HepG2 (cell line): ENCODE results near the gene FLAD1. TPM values are rescaled to one million over a fixed set of nuclear protein-coding genes. Genes with fewer than 3 reads are reported as not detected.

Source experiments
- AGO2 ChIP-seq: fragments of 200-400 bp; formaldehyde crosslinking; optimal IDR thresholded peaks from 2 replicates; pipeline ENCODE3; 2017; ENCODE audit warnings: mild to moderate bottlenecking, low read depth, low read length, moderate library complexity
- CREB3 ChIP-seq: sonication (generic); formaldehyde crosslinking; IDR thresholded peaks from 2 replicates; pipeline ENCODE4 v1.5.0; 2020; ENCODE audit warnings: missing genetic modification reagents
- FLYWCH1 ChIP-seq: sonication (generic); formaldehyde crosslinking; IDR thresholded peaks from 2 replicates; pipeline ENCODE4 v1.8.1; 2023; ENCODE audit warnings: mild to moderate bottlenecking, missing genetic modification reagents
- HNF4G ChIP-seq, 2 experiments: sonication (generic) in 1 of 2; formaldehyde crosslinking in 1 of 2; IDR thresholded peaks; 2 replicates each; pipeline versions ENCODE4 v1.4.0 to v1.6.1; 2011 to 2020; ENCODE audit warnings: borderline replicate concordance in 2 of 2, low read depth in 2 of 2, mild to moderate bottlenecking in 2 of 2, low read length in 1 of 2, missing genetic modification reagents in 1 of 2, moderate library complexity in 1 of 2
- POLR2AphosphoS2 ChIP-seq: IDR thresholded peaks from 2 replicates; pipeline ENCODE4 v1.6.1; 2011; ENCODE audit warnings: low read depth, low read length, improper control_type of control experiment
- SNRNP70 ChIP-seq: fragments of 200-400 bp; formaldehyde crosslinking; IDR thresholded peaks from 2 replicates; pipeline ENCODE4 v1.6.1; 2017; ENCODE audit warnings: mild to moderate bottlenecking, low read depth, low read length, moderate library complexity
- SRSF9 ChIP-seq: fragments of 200-400 bp; formaldehyde crosslinking; IDR thresholded peaks from 2 replicates; pipeline ENCODE4 v1.6.1; 2018; ENCODE audit warnings: borderline replicate concordance, mild to moderate bottlenecking, low read depth, low read length; ENCODE audit not compliant: insufficient read depth, poor library complexity, severe bottlenecking
- TFE3 ChIP-seq: IDR thresholded peaks from 2 replicates; pipeline ENCODE4 v1.6.1; 2016
- USF2 ChIP-seq, 2 experiments: sonication (generic) in 1 of 2; formaldehyde crosslinking in 1 of 2; IDR thresholded peaks; 2 replicates each; pipeline versions ENCODE4 v1.5.1 to v1.6.1; 2011 to 2020; ENCODE audit warnings: borderline replicate concordance in 1 of 2, low read depth in 1 of 2, low read length in 1 of 2, mild to moderate bottlenecking in 1 of 2, missing genetic modification reagents in 1 of 2, moderate library complexity in 1 of 2
- ZBTB1 ChIP-seq: sonication (generic); formaldehyde crosslinking; IDR thresholded peaks from 2 replicates; pipeline ENCODE4 v1.4.0; 2020; ENCODE audit warnings: missing genetic modification reagents, borderline replicate concordance
- ZMAT5 ChIP-seq: sonication (generic); formaldehyde crosslinking; IDR thresholded peaks from 2 replicates; pipeline ENCODE4 v1.5.0; 2020; ENCODE audit warnings: mild to moderate bottlenecking, low read depth, missing genetic modification reagents, borderline replicate concordance
- ZNF280B ChIP-seq: sonication (generic); formaldehyde crosslinking; IDR thresholded peaks from 2 replicates; pipeline ENCODE4 v1.5.0; 2020; ENCODE audit warnings: missing genetic modification reagents, mild to moderate bottlenecking, borderline replicate concordance
- ZNF382 ChIP-seq: sonication (generic); formaldehyde crosslinking; IDR thresholded peaks from 2 replicates; pipeline ENCODE4 v1.5.0; 2020; ENCODE audit warnings: missing genetic modification reagents, mild to moderate bottlenecking, borderline replicate concordance
- ZNF446 ChIP-seq: sonication (generic); formaldehyde crosslinking; IDR thresholded peaks from 2 replicates; pipeline ENCODE4 v1.5.0; 2020; ENCODE audit warnings: mild to moderate bottlenecking, missing genetic modification reagents
- ZSCAN25 ChIP-seq: sonication (generic); formaldehyde crosslinking; IDR thresholded peaks from 2 replicates; pipeline ENCODE4 v1.8.0; 2022; ENCODE audit warnings: mild to moderate bottlenecking, missing genetic modification reagents
- ZXDC ChIP-seq: sonication (generic); formaldehyde crosslinking; IDR thresholded peaks from 2 replicates; pipeline ENCODE4 v1.5.0; 2020; ENCODE audit warnings: mild to moderate bottlenecking, missing genetic modification reagents
- polyA plus RNA-seq, 8 experiments: library from polyadenylated mRNA; depleted of rRNA in 3 of 8; stranded (reverse) in 7 of 8; unstranded in 1 of 8; fragments of >200 nt; fragmentation: Illumina TruSeq in 4 of 8; extraction: Trizol in 4 of 8; gene quantifications; 2 replicates each; pipeline versions ENCODE4 v1.2.1 to v1.2.3, GENCODE V29; 2011 to 2016; ENCODE audit warnings: low read depth in 4 of 8, missing spikeins in 1 of 8, mixed read lengths in 1 of 8; ENCODE audit not compliant: insufficient read depth in 1 of 8
- total RNA-seq, 5 experiments: library from RNA; depleted of rRNA; stranded (reverse); fragments of >200 nt; fragmentation: Illumina TruSeq; extraction: Trizol; gene quantifications; 2 replicates each; pipeline ENCODE4 v1.2.3, GENCODE V29; 2016; ENCODE audit warnings: low read depth in 1 of 5

Gene FLAD1
- total and polyA plus RNA-seq, 2 of the 13 experiments (the other 11 are each of a cell fraction or from before 2014, with no cell fraction given), result 25.9 to 32.8 TPM

- TF ChIP-seq ZXDC (CRISPR knock-in tag) (no peak; the same call in 1 of the 2 replicates), AGO2 (no peak), USF2 (IDR thresholded peaks at IDR 0.05; ENCODE audit: low read depth, low read length) (no peak), USF2 (CRISPR knock-in tag; IDR thresholded peaks at IDR 0.05; ENCODE audit: borderline replicate concordance) (0 out of 2 replicates have a peak, but pooled peaks have one; percentile 33), CREB3 (CRISPR knock-in tag) (no peak), HNF4G (IDR thresholded peaks at IDR 0.05; ENCODE audit: borderline replicate concordance, low read depth, low read length) (peak; percentile 42; the same call in 1 of the 2 replicates), HNF4G (CRISPR knock-in tag; IDR thresholded peaks at IDR 0.05; ENCODE audit: borderline replicate concordance, low read depth) (peak; percentile 27; the same call in 1 of the 2 replicates), ZSCAN25 (CRISPR knock-in tag) (no peak), SNRNP70 (no peak), ZNF382 (CRISPR knock-in tag) (no peak), ZMAT5 (CRISPR knock-in tag) (no peak), FLYWCH1 (no peak), TFE3 (CRISPR knock-in tag) (0 out of 2 replicates have a peak, but pooled peaks have one; percentile 14), POLR2AphosphoS2 (peak; percentile 22; the same call in 1 of the 2 replicates), SRSF9 (no peak), ZBTB1 (no peak), ZNF280B (CRISPR knock-in tag) (no peak), ZNF446 (peak; percentile 80; the same call in 1 of the 2 replicates)
Measured at GRCh38 chr1:154973344-154974101, 9.6 kb upstream of the FLAD1 start (continued).
